Measurements from ENCODE around the gene MYO10.
A peak's percentile ranks its signal among the peaks of the same experiment; 100 is the strongest.

Gene MYO10

GRCh38 chr5:16669776-16670175 lies 266.3 kb downstream of the MYO10 start:
- FAIRE-seq: no peak
- TF ChIP-seq CTCF (IDR thresholded peaks at IDR 0.05; ENCODE audit: insufficient read depth, missing control alignments): no peak
- DNase-seq (ENCODE audit: insufficient read length, low spot score): no peak

- no peak for DNase-seq (ENCODE audit: insufficient read length, low spot score)
- no peak for TF ChIP-seq CTCF (IDR thresholded peaks at IDR 0.05; ENCODE audit: insufficient read depth, missing control alignments)
- FAIRE-seq: no peak
These were observed 267.5 kb downstream of the MYO10 start for GRCh38 chr5:16668631-16669030.

- DNase-seq (ENCODE audit: insufficient read length, low spot score): no peak
- no peak for FAIRE-seq
- no peak for TF ChIP-seq CTCF (IDR thresholded peaks at IDR 0.05; ENCODE audit: insufficient read depth, missing control alignments)
These were observed 267.9 kb downstream of the MYO10 start for GRCh38 chr5:16668194-16668593.

- FAIRE-seq: no peak
- peak; percentile 26 for TF ChIP-seq CTCF (IDR thresholded peaks at IDR 0.05; ENCODE audit: insufficient read depth, missing control alignments)
- DNase-seq (ENCODE audit: insufficient read length, low spot score): no peak
These were observed 269.1 kb downstream of the MYO10 start for GRCh38 chr5:16666883-16667398.

DNA sequence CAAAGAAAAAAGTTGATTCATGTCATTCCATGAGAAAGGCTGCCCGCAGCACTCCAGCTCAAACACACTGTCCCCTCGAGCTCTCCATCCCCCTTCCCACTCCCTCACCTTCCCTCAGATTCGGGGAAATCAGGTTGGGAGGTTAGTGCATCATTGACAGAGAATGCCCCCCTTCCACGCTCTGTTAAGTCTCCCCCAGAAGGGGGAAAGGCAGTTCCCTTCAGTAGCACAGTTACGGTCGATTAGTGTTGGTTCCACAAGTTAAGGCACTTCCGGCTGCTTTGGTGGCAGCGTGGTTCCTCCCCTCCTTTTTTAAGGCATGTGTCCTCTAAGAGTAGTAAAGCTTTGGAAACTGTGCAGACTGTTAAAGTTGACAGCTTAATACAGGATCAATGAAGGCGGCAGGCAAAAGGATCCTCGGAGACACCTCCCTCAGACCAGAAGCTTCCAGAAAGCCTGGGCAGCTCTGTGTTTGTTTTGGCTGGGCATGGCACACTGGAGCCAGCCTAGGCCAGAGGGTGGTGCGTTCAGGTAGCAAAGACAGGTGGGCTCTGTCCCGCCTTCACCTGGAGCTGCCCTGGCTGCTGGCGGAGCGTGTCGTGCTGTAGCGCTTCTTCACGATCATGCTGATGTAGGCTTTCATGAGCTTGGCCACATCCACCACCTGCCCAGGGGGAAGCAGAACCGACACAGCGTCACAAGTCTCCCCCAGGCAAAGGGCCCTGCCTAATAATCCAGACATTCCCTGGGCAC lies 269.8 kb downstream of the MYO10 start:
- FAIRE-seq: no peak
- no peak for TF ChIP-seq CTCF (IDR thresholded peaks at IDR 0.05; ENCODE audit: insufficient read depth, missing control alignments)
- no peak for DNase-seq (ENCODE audit: insufficient read length, low spot score)

DNA sequence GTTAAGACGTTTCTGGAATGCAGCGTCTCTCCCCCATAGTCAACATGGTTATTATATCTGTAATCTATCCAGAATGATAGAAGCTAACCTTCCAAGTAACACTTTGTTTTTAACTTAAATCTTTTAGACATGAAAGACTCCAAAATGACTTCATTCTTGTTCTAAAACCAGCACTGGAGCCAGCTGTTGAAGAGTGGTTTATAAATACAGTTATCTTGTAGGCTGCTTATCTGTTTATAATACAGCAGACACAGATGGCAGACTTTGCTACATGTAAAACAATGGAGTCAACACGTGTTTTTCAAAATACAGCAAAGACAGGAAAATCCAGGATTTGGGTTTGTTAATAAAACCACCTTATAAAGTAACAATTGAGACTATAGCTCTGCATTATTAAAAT lies 270.5 kb downstream of the MYO10 start:
- no peak for DNase-seq (ENCODE audit: insufficient read length, low spot score)
- FAIRE-seq: no peak
- TF ChIP-seq CTCF (IDR thresholded peaks at IDR 0.05; ENCODE audit: insufficient read depth, missing control alignments): no peak

DNA sequence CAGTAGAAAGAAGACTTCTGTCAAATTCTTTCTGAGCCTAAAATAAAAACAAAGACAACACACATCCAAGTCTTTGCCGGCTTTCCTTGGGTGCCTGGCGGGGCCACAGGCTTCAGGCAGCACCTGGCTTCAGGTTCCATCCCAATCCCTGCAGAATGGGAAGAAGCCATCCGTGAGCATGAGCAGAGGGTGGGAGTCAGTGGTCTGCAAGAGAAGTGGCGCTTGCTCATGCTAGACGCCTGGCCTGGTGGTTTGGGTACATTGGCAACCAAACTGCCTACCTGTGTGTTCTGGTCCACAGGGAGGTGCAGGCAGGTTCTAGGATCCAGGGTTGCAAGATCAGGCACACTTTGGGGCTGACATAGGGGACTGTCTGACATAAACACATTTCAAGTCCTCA lies 271.7 kb downstream of the MYO10 start:
- no peak for TF ChIP-seq CTCF (IDR thresholded peaks at IDR 0.05; ENCODE audit: insufficient read depth, missing control alignments)
- DNase-seq (ENCODE audit: insufficient read length, low spot score) (no peak), FAIRE-seq (no peak)

Data from D721Med (cell line).